PC-9 (cell line): ENCODE data around the gene TMEM63C.

Experiments
- EZH2 ChIP-seq: fragments of 200-600 bp; sonication (generic); IDR thresholded peaks from 2 replicates; pipeline ENCODE4 v1.8.0; 2017; ENCODE audit warnings: antibody characterized with exemption, low read depth
- TF ChIP-seq, protein P1 (sequence below): fragments of 200-600 bp; sonication (generic); conservative IDR thresholded peaks from 2 replicates; pipeline ENCODE4 v1.6.1; 2017; ENCODE audit warnings: mixed run types, antibody characterized with exemption, mild to moderate bottlenecking, moderate library complexity

GRCh38 chr14:77257700-77258099 is 76.1 kb downstream of the TMEM63C start:
- TF ChIP-seq, protein P1, sequence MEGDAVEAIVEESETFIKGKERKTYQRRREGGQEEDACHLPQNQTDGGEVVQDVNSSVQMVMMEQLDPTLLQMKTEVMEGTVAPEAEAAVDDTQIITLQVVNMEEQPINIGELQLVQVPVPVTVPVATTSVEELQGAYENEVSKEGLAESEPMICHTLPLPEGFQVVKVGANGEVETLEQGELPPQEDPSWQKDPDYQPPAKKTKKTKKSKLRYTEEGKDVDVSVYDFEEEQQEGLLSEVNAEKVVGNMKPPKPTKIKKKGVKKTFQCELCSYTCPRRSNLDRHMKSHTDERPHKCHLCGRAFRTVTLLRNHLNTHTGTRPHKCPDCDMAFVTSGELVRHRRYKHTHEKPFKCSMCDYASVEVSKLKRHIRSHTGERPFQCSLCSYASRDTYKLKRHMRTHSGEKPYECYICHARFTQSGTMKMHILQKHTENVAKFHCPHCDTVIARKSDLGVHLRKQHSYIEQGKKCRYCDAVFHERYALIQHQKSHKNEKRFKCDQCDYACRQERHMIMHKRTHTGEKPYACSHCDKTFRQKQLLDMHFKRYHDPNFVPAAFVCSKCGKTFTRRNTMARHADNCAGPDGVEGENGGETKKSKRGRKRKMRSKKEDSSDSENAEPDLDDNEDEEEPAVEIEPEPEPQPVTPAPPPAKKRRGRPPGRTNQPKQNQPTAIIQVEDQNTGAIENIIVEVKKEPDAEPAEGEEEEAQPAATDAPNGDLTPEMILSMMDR: no peak
- no peak for TF ChIP-seq EZH2
